ENCODE results near the gene HOXC4.

The HOXC4 gene

GRCh38 chr12:54029529-54030441 lies 23.9 kb upstream of the HOXC4 start:
- no peak for DNase-seq

- DNase-seq, result no peak
Measured at GRCh38 chr12:54030442-54030801, 23.2 kb upstream of the HOXC4 start.

- no peak for DNase-seq
Measured at GRCh38 chr12:54030889-54031471, 22.7 kb upstream of the HOXC4 start.

GRCh38 chr12:54031480-54031879 lies 22.2 kb upstream of the HOXC4 start:
- no peak for DNase-seq

- DNase-seq, result no peak
Measured at GRCh38 chr12:54032086-54032619, 21.5 kb upstream of the HOXC4 start.

GRCh38 chr12:54032627-54033100 lies 21.0 kb upstream of the HOXC4 start, which contains the start of gene HOXC5:
HOXC5 (plus strand) TSS chr12:54033050; CDS start chr12:54033123, 73 bp downstream.
- peak in 4 of 5 experiments; percentile 30 to 49 (median 40) for DNase-seq

GRCh38 chr12:54033106-54033979 lies 20.3 kb upstream of the HOXC4 start:
- DNase-seq, result no peak

GRCh38 chr12:54033980-54034784 lies 19.5 kb upstream of the HOXC4 start:
- DNase-seq, result no peak

- no peak for DNase-seq
Measured at GRCh38 chr12:54034785-54035310, 18.8 kb upstream of the HOXC4 start.

- no peak for DNase-seq
Measured at GRCh38 chr12:54035568-54036264, 17.9 kb upstream of the HOXC4 start.

- no peak for DNase-seq
Measured at GRCh38 chr12:54036620-54037359, 16.8 kb upstream of the HOXC4 start.

- no peak for DNase-seq
Measured at GRCh38 chr12:54037360-54038283, 16.0 kb upstream of the HOXC4 start.

- DNase-seq, result no peak
Measured at GRCh38 chr12:54038284-54038870, 15.3 kb upstream of the HOXC4 start.

- no peak for DNase-seq
Measured at GRCh38 chr12:54038871-54039414, 14.7 kb upstream of the HOXC4 start.

- DNase-seq, result no peak
Measured at GRCh38 chr12:54039417-54040147, 14.1 kb upstream of the HOXC4 start.

- DNase-seq, result no peak
Measured at GRCh38 chr12:54040148-54040494, 13.5 kb upstream of the HOXC4 start.

- DNase-seq, result no peak
Measured at GRCh38 chr12:54040648-54041047, 13.0 kb upstream of the HOXC4 start.

All from T-helper 2 cell (primary cell).